Smooth muscle cell (in vitro differentiated cells): ENCODE measurements around the gene PSD. TPM values are rescaled to one million over a fixed set of nuclear protein-coding genes. Genes with fewer than 3 reads are reported as not detected.

Source experiments
- DNase-seq: peaks from one replicate; lab custom pipeline; 2025; ENCODE audit not compliant: unreplicated experiment; lab: John Stamatoyannopoulos, UW
- H2AFZ ChIP-seq: fragments of 200-600 bp; sonication (generic); 2 replicates; pipeline ENCODE4 v1.6.0; 2016; ENCODE audit warnings: antibody characterized with exemption, low read depth, mild to moderate bottlenecking
- H3F3A ChIP-seq: fragments of 200-600 bp; sonication (generic); 2 replicates; pipeline ENCODE4 v1.6.0; 2017; ENCODE audit warnings: antibody characterized with exemption, low read depth
- H3K27ac ChIP-seq: fragments of 200-600 bp; sonication (generic); 2 replicates; pipeline ENCODE4 v1.5.1; 2016; ENCODE audit warnings: low read depth, mild to moderate bottlenecking
- H3K27me3 ChIP-seq: fragments of 200-600 bp; sonication (generic); 2 replicates; pipeline ENCODE4 v1.6.1; 2016; ENCODE audit warnings: low read depth, mild to moderate bottlenecking
- H3K36me3 ChIP-seq: fragments of 200-600 bp; sonication (generic); 2 replicates; pipeline ENCODE4 v1.5.1; 2016; ENCODE audit warnings: low read depth
- H3K4me1 ChIP-seq: fragments of 200-600 bp; sonication (generic); 2 replicates; pipeline ENCODE4 v1.5.1; 2016; ENCODE audit warnings: low read depth
- H3K4me2 ChIP-seq: fragments of 200-600 bp; sonication (generic); 2 replicates; pipeline ENCODE4 v1.6.0; 2016; ENCODE audit warnings: mild to moderate bottlenecking
- H3K4me3 ChIP-seq: fragments of 200-600 bp; sonication (generic); 2 replicates; pipeline ENCODE4 v1.5.1; 2016; ENCODE audit warnings: mild to moderate bottlenecking
- H3K79me2 ChIP-seq: fragments of 200-600 bp; sonication (generic); 2 replicates; pipeline ENCODE4 v1.6.0; 2016; ENCODE audit warnings: low read depth, mild to moderate bottlenecking
- H3K9ac ChIP-seq: fragments of 200-600 bp; sonication (generic); 2 replicates; pipeline ENCODE4 v1.6.0; 2016; ENCODE audit warnings: low read depth
- H3K9me3 ChIP-seq: fragments of 200-600 bp; sonication (generic); replicated peaks from 2 replicates; pipeline ENCODE4 v1.5.1; 2016; ENCODE audit warnings: low read depth
- H4K20me1 ChIP-seq: fragments of 200-600 bp; sonication (generic); 2 replicates; pipeline ENCODE4 v1.6.0; 2016; ENCODE audit warnings: low read depth
- CTCF ChIP-seq: fragments of 200-600 bp; sonication (generic); IDR thresholded peaks from 2 replicates; pipeline ENCODE4 v1.5.1; 2017; ENCODE audit warnings: borderline replicate concordance, mild to moderate bottlenecking, antibody characterized with exemption; ENCODE audit not compliant: insufficient read depth, poor library complexity, severe bottlenecking
- WGBS: methylation state at CpG from one replicate; pipeline ENCODE4 v1.1.7; 2016; ENCODE audit warnings: low lambda C conversion rate; 5-methylcytosine and 5-hydroxymethylcytosine counted together
- polyA plus RNA-seq: library from polyadenylated mRNA; unstranded; fragments of >200 nt; fragmentation: Nextera tagmentation; extraction: Ambion mirVana; gene quantifications from 2 replicates; pipeline ENCODE4 v1.2.1, GENCODE V29; 2016
- total RNA-seq: library from RNA; depleted of rRNA; stranded (reverse); fragments of >200 nt; gene quantifications from 2 replicates; pipeline ENCODE4 v1.2.3, GENCODE V29; 2014

The PSD gene
- total and polyA plus RNA-seq, 2 experiments from 2014 or later = 4.1 to 31.6 TPM

GRCh38 chr10:102429468-102429867, 10.9 kb upstream of the PSD start:
- Histone ChIP-seq H3K27ac (no peak overlapping the region), H2AFZ (no peak overlapping the region), H3K4me1 (peaks cover 8% of the 10 kb centered on the region), H3F3A (no peaks in the 10 kb centered on the region), H3K79me2 (peaks cover 3% of the 10 kb centered on the region), H3K27me3 (no peaks in the 10 kb centered on the region), H3K9ac (no peak overlapping the region), H3K9me3 (no peaks in the 10 kb centered on the region), H3K4me2 (no peak overlapping the region), H3K4me3 (no peak overlapping the region), H4K20me1 (no peaks in the 10 kb centered on the region), H3K36me3 (no peaks in the 10 kb centered on the region)
- DNase-seq = no peak
- TF ChIP-seq CTCF = no peak
- WGBS = 90% methylated on average over 8 of the region's 8 CpGs

GRCh38 chr10:102426803-102427287, 8.3 kb upstream of the PSD start:
- WGBS = 72% methylated on average over 7 of the region's 7 CpGs
- H3K9me3 ChIP-seq = no peaks in the 10 kb centered on the region
- H3K27me3 ChIP-seq = no peaks in the 10 kb centered on the region
- DNase-seq = no peak
- no peak overlapping the region for H3K9ac ChIP-seq
- H4K20me1 ChIP-seq = peaks cover 8% of the 10 kb centered on the region
- H3K79me2 ChIP-seq = peaks cover 8% of the 10 kb centered on the region
- H2AFZ ChIP-seq = no peak overlapping the region
- TF ChIP-seq CTCF = no peak
- H3K36me3 ChIP-seq = no peaks in the 10 kb centered on the region
- H3F3A ChIP-seq = peaks cover 11% of the 10 kb centered on the region
- H3K4me1 ChIP-seq = peaks cover 13% of the 10 kb centered on the region
- H3K4me3 ChIP-seq = no peak overlapping the region
- no peak overlapping the region for H3K27ac ChIP-seq
- H3K4me2 ChIP-seq = no peak overlapping the region

- no peak overlapping the region for H3K27ac ChIP-seq
- no peak for TF ChIP-seq CTCF
- no peak overlapping the region for H3K4me2 ChIP-seq
- H2AFZ ChIP-seq = no peak overlapping the region
- DNase-seq = no peak
- no peaks in the 10 kb centered on the region for H3K9me3 ChIP-seq
- peaks cover 11% of the 10 kb centered on the region for H3F3A ChIP-seq
- WGBS = 86% methylated on average over 1 of the region's 1 CpG
- peaks cover 9% of the 10 kb centered on the region for H4K20me1 ChIP-seq
- H3K27me3 ChIP-seq = no peaks in the 10 kb centered on the region
- H3K4me1 ChIP-seq = peaks cover 8% of the 10 kb centered on the region
- H3K4me3 ChIP-seq = no peak overlapping the region
- H3K9ac ChIP-seq = no peak overlapping the region
- no peaks in the 10 kb centered on the region for H3K36me3 ChIP-seq
- H3K79me2 ChIP-seq = peaks cover 5% of the 10 kb centered on the region
Observed at GRCh38 chr10:102425444-102425843, 6.9 kb upstream of the PSD start.

- Histone ChIP-seq H3K9ac (no peak overlapping the region), H3K27me3 (no peaks in the 10 kb centered on the region), H3F3A (peaks cover 11% of the 10 kb centered on the region), H3K36me3 (no peaks in the 10 kb centered on the region), H3K79me2 (peaks cover 5% of the 10 kb centered on the region), H2AFZ (no peak overlapping the region), H3K4me2 (no peak overlapping the region), H4K20me1 (peaks cover 9% of the 10 kb centered on the region), H3K9me3 (no peaks in the 10 kb centered on the region), H3K4me1 (peaks cover 12% of the 10 kb centered on the region), H3K4me3 (no peak overlapping the region), H3K27ac (no peak overlapping the region)
- WGBS = 95% methylated on average over 6 of the region's 6 CpGs
- TF ChIP-seq CTCF = no peak
- DNase-seq = no peak
Observed at GRCh38 chr10:102424916-102425315, 6.3 kb upstream of the PSD start.
